Thymus (tissue), 11 donors: Measurements from ENCODE around the gene C13orf46. TPM values are rescaled to one million over a fixed set of nuclear protein-coding genes. Genes with fewer than 3 reads are reported as not detected.

Source experiments
- DNase-seq, 9 donors: peaks; one replicate each; pipeline ENCODE4 v3.0.0-alpha.2; 2013; ENCODE audit warnings: low spot score in 9 of 9, low read depth in 6 of 9, missing footprints in 1 of 9
- H3K27ac ChIP-seq, 2 donors: one replicate each; pipeline ENCODE4 v1.5.1; 2013; ENCODE audit warnings: control low read depth in 1 of 2, low read depth in 1 of 2, low read length in 1 of 2, mild to moderate bottlenecking in 1 of 2, moderate library complexity in 1 of 2
- H3K27me3 ChIP-seq, 2 donors: one replicate each; pipeline ENCODE4 v1.5.1; 2013; ENCODE audit warnings: low read length in 1 of 2; ENCODE audit not compliant: control insufficient read depth in 2 of 2, insufficient read depth in 1 of 2
- H3K36me3 ChIP-seq, 2 donors: one replicate each; pipeline ENCODE4 v1.5.1; 2013; ENCODE audit warnings: low read length in 1 of 2, mild to moderate bottlenecking in 1 of 2, moderate library complexity in 1 of 2; ENCODE audit not compliant: control insufficient read depth in 2 of 2, insufficient read depth in 2 of 2
- H3K4me1 ChIP-seq, 2 donors: one replicate each; pipeline ENCODE4 v1.5.1; 2013; ENCODE audit warnings: low read length in 2 of 2; ENCODE audit not compliant: control insufficient read depth in 2 of 2, insufficient read depth in 2 of 2
- H3K4me3 ChIP-seq, 2 donors: one replicate each; pipeline ENCODE4 v1.5.1; 2013; ENCODE audit warnings: low read length in 2 of 2, control low read depth in 1 of 2, mild to moderate bottlenecking in 1 of 2
- H3K9me3 ChIP-seq, 2 donors: one replicate each; pipeline ENCODE4 v1.5.1; 2013; ENCODE audit warnings: low read length in 1 of 2, mild to moderate bottlenecking in 1 of 2; ENCODE audit not compliant: control insufficient read depth in 2 of 2, insufficient read depth in 1 of 2
- WGBS: extraction: QIAGEN DNeasy Blood & Tissue Kit; methylation state at CpG from one replicate; pipeline ENCODE4 v1.1.7; 2013; 5-methylcytosine and 5-hydroxymethylcytosine counted together
- polyA plus RNA-seq: library from polyadenylated mRNA; stranded (reverse); fragments of 200-250 nt; gene quantifications from one replicate; pipeline ENCODE4 v1.2.3, GENCODE V29; 2013
- total RNA-seq: library from RNA; stranded (reverse); fragments of 120-200 nt; gene quantifications from one replicate; pipeline ENCODE4 v1.2.4, GENCODE V29; 2013
- donor health status: healthy.

The C13orf46 gene
- total and polyA plus RNA-seq, 2 donors, result 0.05 to 1.1 TPM

- H3K4me1 ChIP-seq, result no peaks in the 10 kb centered on the region
- WGBS, result 97% methylated on average over 24 of the region's 24 CpGs
- no peak overlapping the region for H3K4me3 ChIP-seq
- no peak overlapping the region for H3K27ac ChIP-seq
- DNase-seq, result no peak
- peaks cover 5 to 17% of the 10 kb centered on the region in 2 donors for H3K36me3 ChIP-seq
- no peaks in the 10 kb centered on the region for H3K9me3 ChIP-seq
- no peaks in the 10 kb centered on the region for H3K27me3 ChIP-seq
These were observed 29.0 kb upstream of the C13orf46 start for GRCh38 chr13:114002771-114003321.

GRCh38 chr13:114002009-114002544 is 28.2 kb upstream of the C13orf46 start:
- Histone ChIP-seq H3K27me3 (no peaks in the 10 kb centered on the region), H3K27ac (no peak overlapping the region), H3K36me3 (peaks cover 7 to 19% of the 10 kb centered on the region in 2 donors), H3K4me1 (no peaks in the 10 kb centered on the region), H3K9me3 (no peaks in the 10 kb centered on the region), H3K4me3 (no peak overlapping the region)
- no peak for DNase-seq
- 97% methylated on average over 27 of the region's 27 CpGs for WGBS

- DNase-seq, result no peak
- Histone ChIP-seq H3K4me1 (no peaks in the 10 kb centered on the region), H3K27ac (no peak overlapping the region), H3K27me3 (no peaks in the 10 kb centered on the region), H3K4me3 (no peak overlapping the region), H3K36me3 (peaks cover 13 to 24% of the 10 kb centered on the region in 2 donors), H3K9me3 (no peaks in the 10 kb centered on the region)
- WGBS, result 93% methylated on average over 46 of the region's 46 CpGs
These were observed 27.6 kb upstream of the C13orf46 start for GRCh38 chr13:114001331-114002008.

- Histone ChIP-seq H3K4me1 (no peaks in the 10 kb centered on the region), H3K27ac (no peak overlapping the region), H3K36me3 (peaks cover 15 to 31% of the 10 kb centered on the region in 2 donors), H3K27me3 (no peaks in the 10 kb centered on the region), H3K9me3 (no peaks in the 10 kb centered on the region), H3K4me3 (no peak overlapping the region)
- WGBS, result 96% methylated on average over 26 of the region's 26 CpGs
- no peak for DNase-seq
These were observed 26.5 kb upstream of the C13orf46 start for GRCh38 chr13:114000151-114001040.

- 97% methylated on average over 10 of the region's 10 CpGs for WGBS
- H3K27ac ChIP-seq, result no peak overlapping the region
- no peak for DNase-seq
- H3K27me3 ChIP-seq, result no peaks in the 10 kb centered on the region
- H3K4me3 ChIP-seq, result no peak overlapping the region
- no peaks in the 10 kb centered on the region for H3K9me3 ChIP-seq
- no peaks in the 10 kb centered on the region for H3K4me1 ChIP-seq
- H3K36me3 ChIP-seq, result peaks cover 18 to 37% of the 10 kb centered on the region in 2 donors
These were observed 25.7 kb upstream of the C13orf46 start for GRCh38 chr13:113999618-113999910.

- Histone ChIP-seq H3K27ac (no peak overlapping the region), H3K27me3 (no peaks in the 10 kb centered on the region), H3K36me3 (peaks cover 18 to 37% of the 10 kb centered on the region in 2 donors), H3K4me1 (no peaks in the 10 kb centered on the region), H3K9me3 (no peaks in the 10 kb centered on the region), H3K4me3 (no peak overlapping the region)
- 89% methylated on average over 42 of the region's 42 CpGs for WGBS
- no peak for DNase-seq
These were observed 25.1 kb upstream of the C13orf46 start for GRCh38 chr13:113998781-113999617.

- no peak overlapping the region for H3K4me3 ChIP-seq
- no peak for DNase-seq
- no peaks in the 10 kb centered on the region for H3K27me3 ChIP-seq
- no peaks in the 10 kb centered on the region for H3K9me3 ChIP-seq
- no peaks in the 10 kb centered on the region for H3K4me1 ChIP-seq
- H3K27ac ChIP-seq, result no peak overlapping the region
- peaks cover 18 to 36% of the 10 kb centered on the region in 2 donors for H3K36me3 ChIP-seq
- WGBS, result 94% methylated on average over 29 of the region's 29 CpGs
These were observed 24.2 kb upstream of the C13orf46 start for GRCh38 chr13:113997845-113998751.
